Small intestine (tissue), 7 donors: Measurements from ENCODE around the gene GRK5. TPM values are rescaled to one million over a fixed set of nuclear protein-coding genes. Genes with fewer than 3 reads are reported as not detected.

Experiments
- DNase-seq, 2 donors: peaks; one replicate each; pipeline versions ENCODE4 v3.0.0 to v3.0.0-alpha.2; 2013
- FAIRE-seq: peaks from 2 replicates; lab custom pipeline; 2012; peaks lifted over from hg19 to GRCh38; lab: Jason Lieb, UNC
- H3K27ac ChIP-seq, 3 donors: one replicate each; pipeline ENCODE4 v1.5.1; 2013; ENCODE audit warnings: low read length in 2 of 3, mild to moderate bottlenecking in 2 of 3, control low read depth in 1 of 3, inconsistent platforms in 1 of 3, low read depth in 1 of 3, moderate library complexity in 1 of 3
- H3K27me3 ChIP-seq, 3 donors: one replicate each; pipeline ENCODE4 v1.6.1; 2013; ENCODE audit warnings: low read length in 3 of 3, inconsistent platforms in 1 of 3; ENCODE audit not compliant: control insufficient read depth in 3 of 3, insufficient read depth in 3 of 3
- H3K36me3 ChIP-seq, 3 donors: one replicate each; pipeline ENCODE4 v1.6.1; 2013; ENCODE audit warnings: low read length in 3 of 3, inconsistent platforms in 1 of 3, low read depth in 1 of 3, mild to moderate bottlenecking in 1 of 3, moderate library complexity in 1 of 3; ENCODE audit not compliant: control insufficient read depth in 3 of 3, insufficient read depth in 2 of 3
- H3K4me1 ChIP-seq, 3 donors: one replicate each; pipeline ENCODE4 v1.6.1; 2013; ENCODE audit warnings: low read length in 2 of 3, inconsistent platforms in 1 of 3, low read depth in 1 of 3, mild to moderate bottlenecking in 1 of 3, moderate library complexity in 1 of 3; ENCODE audit not compliant: control insufficient read depth in 3 of 3, insufficient read depth in 2 of 3
- H3K4me3 ChIP-seq, 3 donors: one replicate each; pipeline ENCODE4 v1.5.1; 2013; ENCODE audit warnings: low read length in 3 of 3, control low read depth in 1 of 3, inconsistent platforms in 1 of 3, low read depth in 1 of 3, mild to moderate bottlenecking in 1 of 3, moderate library complexity in 1 of 3
- H3K9me3 ChIP-seq, 2 donors: one replicate each; pipeline ENCODE4 v1.6.1; 2013; ENCODE audit warnings: low read depth in 1 of 2, low read length in 1 of 2; ENCODE audit not compliant: control insufficient read depth in 2 of 2, insufficient read depth in 1 of 2
- WGBS, 3 donors: extraction: QIAGEN DNeasy Blood & Tissue Kit; methylation state at CpG; one replicate each; pipeline ENCODE4 v1.1.7; 2013; 5-methylcytosine and 5-hydroxymethylcytosine counted together
- polyA plus RNA-seq, 4 donors: library from polyadenylated mRNA; stranded (reverse) in 3 of 4; unstranded in 1 of 4; fragments of 200-250 nt in 3 of 4; fragments of 120-200 nt in 1 of 4; gene quantifications; one replicate each; pipeline versions ENCODE4 v1.2.1 to v1.2.3, GENCODE V29; 2013
- donor health status: healthy with polysubstance abuse.
- donor health status: control.
- donor health status: control.
- donor health status: Bipolar disorder and iron deficiency.
- donor health status: healthy.

The GRK5 gene
- polyA plus RNA-seq, 4 donors, result 21.6 to 50.5 (median 26.0) TPM

DNA sequence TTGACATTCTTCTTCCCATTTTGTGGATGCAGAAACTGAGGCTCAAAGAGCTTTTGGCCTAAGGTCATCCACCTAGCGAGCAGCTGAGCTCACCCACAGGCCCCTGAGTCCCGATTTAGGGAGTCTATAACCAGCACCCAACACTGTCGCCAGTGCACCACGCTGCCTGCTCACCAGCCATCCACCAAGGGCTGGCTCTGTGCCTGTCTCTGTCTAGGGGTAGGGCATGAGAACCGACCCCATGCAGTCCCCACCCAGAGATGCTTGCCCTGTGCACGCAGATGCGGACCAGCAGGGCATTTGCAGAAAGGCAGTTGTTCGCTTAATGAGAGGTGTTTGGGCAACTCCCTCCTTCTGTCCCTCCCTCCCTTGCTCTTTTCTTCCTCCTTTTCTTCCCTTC lies 97.2 kb downstream of the GRK5 start:
- H3K4me3 ChIP-seq, result no peak overlapping the region
- H3K9me3 ChIP-seq, result no peaks in the 10 kb centered on the region
- peaks cover 0 to 45% (median 3%) of the 10 kb centered on the region in 3 donors for H3K4me1 ChIP-seq
- no peak for DNase-seq
- FAIRE-seq, result no peak
- no peak overlapping the region for H3K27ac ChIP-seq
- no peaks in the 10 kb centered on the region for H3K27me3 ChIP-seq
- 88 to 91% (median 90%) methylated on average over 8 of the region's 8 CpGs for WGBS, 3 donors
- H3K36me3 ChIP-seq, result peaks cover 0 to 31% (median 0%) of the 10 kb centered on the region in 3 donors

DNA sequence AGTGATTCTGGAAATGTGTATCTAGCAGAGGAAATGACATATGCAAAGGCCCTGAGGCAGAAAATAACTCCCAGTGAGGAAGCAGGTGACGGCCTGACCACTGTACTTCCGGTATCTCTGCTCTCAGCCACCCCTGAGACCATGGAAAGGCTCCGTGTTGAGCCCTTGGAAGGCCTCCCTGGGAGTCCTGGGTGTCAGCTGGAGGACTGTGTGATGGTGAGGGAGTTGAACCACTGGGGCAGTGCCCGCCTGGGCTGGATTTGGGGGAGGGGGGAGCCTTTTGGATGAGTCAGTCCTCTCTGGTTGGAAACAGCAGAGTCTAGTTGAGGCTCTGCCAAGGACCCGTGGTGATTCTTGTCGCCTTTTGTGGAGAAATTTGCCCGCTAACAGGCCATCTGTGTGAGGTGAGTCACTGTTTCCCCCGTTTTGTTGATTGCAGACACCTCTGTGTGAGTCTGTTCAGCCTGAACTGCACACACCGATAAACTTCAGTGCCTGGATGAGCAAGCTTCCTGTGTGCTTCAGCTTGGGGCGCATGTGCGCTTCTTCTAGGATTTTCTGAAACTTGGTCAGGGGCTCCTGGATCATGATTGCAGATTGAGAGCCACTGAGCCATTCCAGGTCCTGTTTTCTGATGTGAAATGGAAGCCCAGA lies 98.6 kb downstream of the GRK5 start:
- FAIRE-seq (no peak), DNase-seq (peak in 1 of 2 donors; percentile 51)
- Histone ChIP-seq H3K27me3 (no peaks in the 10 kb centered on the region), H3K4me3 (no peak overlapping the region), H3K27ac (peak overlapping the region; percentile 26 to 88 (median 27)), H3K36me3 (peaks cover 0 to 32% (median 0%) of the 10 kb centered on the region in 3 donors), H3K9me3 (no peaks in the 10 kb centered on the region), H3K4me1 (peaks cover 2 to 49% (median 6%) of the 10 kb centered on the region in 3 donors)
- 42 to 50% (median 48%) methylated on average over 11 of the region's 11 CpGs for WGBS, 3 donors

DNA sequence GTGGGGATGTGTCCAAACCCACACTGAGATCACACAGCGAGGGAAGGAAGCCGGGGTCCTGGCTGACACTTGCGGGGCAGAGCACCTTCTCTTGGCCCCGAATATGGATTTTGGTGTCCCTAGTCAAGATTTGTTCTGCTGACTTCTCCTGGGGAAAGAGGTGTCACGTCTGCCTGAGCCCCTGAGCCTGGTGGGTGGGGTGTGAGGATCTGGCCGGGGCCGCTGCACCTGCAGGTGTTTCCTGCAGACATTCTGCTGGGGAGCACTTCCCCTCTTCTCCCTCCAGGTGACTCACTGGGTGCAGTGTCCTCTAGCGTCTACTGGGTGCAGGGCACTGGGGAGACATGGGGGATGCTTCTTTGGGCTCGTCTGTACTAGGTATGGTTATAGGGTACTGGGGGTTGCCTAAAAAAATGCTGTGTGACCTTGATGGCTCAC lies 99.2 kb downstream of the GRK5 start:
- no peaks in the 10 kb centered on the region for H3K9me3 ChIP-seq
- H3K27ac ChIP-seq, result peak overlapping the region in 2 of 3 donors; percentile 27 to 88
- no peak overlapping the region for H3K4me3 ChIP-seq
- H3K36me3 ChIP-seq, result peaks cover 0 to 30% (median 0%) of the 10 kb centered on the region in 3 donors
- no peaks in the 10 kb centered on the region for H3K27me3 ChIP-seq
- peak; percentile 40 to 56 for DNase-seq
- no peak for FAIRE-seq
- WGBS, 3 donors, result 35 to 43% (median 37%) methylated on average over 9 of the region's 9 CpGs
- H3K4me1 ChIP-seq, result peaks cover 2 to 47% (median 6%) of the 10 kb centered on the region in 3 donors

DNA sequence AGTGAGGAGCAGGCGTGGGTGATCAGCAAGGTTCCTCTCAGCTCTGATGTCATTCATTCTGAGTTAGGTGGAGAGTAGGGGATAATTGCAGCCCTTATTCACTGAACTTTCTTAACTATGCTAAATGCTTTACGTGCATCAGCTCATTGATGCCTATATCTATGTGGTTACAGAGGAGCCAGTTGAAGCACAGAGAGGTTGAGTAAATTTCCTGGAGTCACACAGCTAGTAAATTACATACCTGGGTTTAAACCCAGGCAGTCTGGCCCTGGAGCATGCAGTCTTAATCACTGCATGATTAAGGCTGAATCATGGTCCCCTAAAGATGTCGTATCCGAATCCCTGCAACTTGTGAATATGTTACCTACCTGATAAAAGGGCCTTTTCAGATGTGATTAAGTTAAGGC lies 99.6 kb downstream of the GRK5 start:
- peak overlapping the region in 1 of 3 donors; percentile 88 for H3K27ac ChIP-seq
- H3K36me3 ChIP-seq, result peaks cover 0 to 30% (median 0%) of the 10 kb centered on the region in 3 donors
- no peak overlapping the region for H3K4me3 ChIP-seq
- DNase-seq (no peak), FAIRE-seq (no peak)
- H3K4me1 ChIP-seq, result peaks cover 2 to 42% (median 6%) of the 10 kb centered on the region in 3 donors
- H3K27me3 ChIP-seq, result no peaks in the 10 kb centered on the region
- H3K9me3 ChIP-seq, result no peaks in the 10 kb centered on the region
- 78 to 87% (median 87%) methylated on average over 4 of the region's 4 CpGs for WGBS, 3 donors

DNA sequence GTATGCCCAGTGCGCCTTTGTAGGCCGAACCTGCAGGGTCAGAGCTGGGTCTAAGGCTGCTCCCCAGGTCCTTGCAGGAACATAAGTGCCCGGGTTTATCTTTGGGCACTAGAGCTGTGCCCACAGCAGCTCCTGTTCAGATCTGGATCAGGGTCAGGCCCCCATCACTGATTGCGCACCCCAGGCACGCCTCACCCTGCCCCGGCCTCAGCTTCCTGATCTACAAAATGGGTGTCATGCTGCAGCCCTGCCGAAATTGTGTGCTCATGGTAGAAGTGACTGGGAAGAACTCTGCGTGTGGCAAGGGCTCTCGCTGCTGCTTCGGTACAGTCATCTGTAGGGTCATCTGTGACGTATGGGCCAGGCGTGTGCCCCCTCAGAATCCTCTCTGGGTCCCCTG lies 100.7 kb downstream of the GRK5 start:
- H3K27ac ChIP-seq, result peak overlapping the region in 1 of 3 donors; percentile 18
- no peak overlapping the region for H3K4me3 ChIP-seq
- peaks cover 2 to 31% (median 6%) of the 10 kb centered on the region in 3 donors for H3K4me1 ChIP-seq
- WGBS, 3 donors, result 96 to 97% (median 96%) methylated on average over 12 of the region's 12 CpGs
- peaks cover 0 to 34% (median 0%) of the 10 kb centered on the region in 3 donors for H3K36me3 ChIP-seq
- H3K27me3 ChIP-seq, result no peaks in the 10 kb centered on the region
- FAIRE-seq (no peak), DNase-seq (no peak)
- H3K9me3 ChIP-seq, result no peaks in the 10 kb centered on the region

DNA sequence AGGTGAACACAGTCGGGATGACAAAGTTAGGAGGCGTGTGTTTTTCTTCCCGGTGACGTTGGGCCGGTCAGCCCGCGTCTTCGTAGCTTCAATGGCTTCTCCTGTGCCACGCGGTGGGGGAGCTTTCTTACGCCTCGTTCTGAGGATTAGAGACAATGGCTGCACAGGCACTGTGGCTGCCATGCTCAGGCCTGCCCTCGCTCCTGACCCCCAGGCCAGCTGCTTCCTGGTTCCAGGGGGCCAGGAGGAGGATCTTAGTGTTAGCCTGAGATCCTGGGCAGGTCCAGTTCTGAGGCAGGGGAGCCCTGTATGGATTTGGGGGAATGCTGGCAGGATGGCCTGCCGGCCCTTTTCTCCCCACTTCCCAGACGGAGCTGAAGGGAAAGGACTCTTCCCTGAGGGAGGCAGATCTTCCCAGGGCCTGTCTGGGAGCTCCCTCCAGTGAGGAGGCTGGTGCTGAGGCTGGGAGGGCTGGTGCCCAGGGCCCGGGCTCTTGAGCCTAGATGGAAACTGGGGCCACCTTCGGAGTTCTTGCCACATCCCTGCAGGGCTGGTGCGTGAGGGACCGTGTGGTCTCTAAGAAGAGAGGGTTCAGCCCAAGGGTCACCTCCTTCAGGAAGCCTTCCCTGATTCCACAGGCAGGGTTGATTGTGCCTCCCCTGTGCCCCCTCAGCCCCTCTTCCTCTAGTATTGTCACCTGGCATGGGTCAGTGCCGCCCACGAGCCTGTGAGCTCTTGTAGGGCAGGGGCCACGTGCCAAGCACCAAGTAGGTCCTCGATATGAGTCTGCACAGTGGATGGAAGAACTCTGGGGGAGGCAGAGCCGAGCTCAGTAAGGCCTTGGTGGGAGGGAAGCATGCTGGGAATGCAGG lies 101.4 kb downstream of the GRK5 start:
- no peaks in the 10 kb centered on the region for H3K27me3 ChIP-seq
- DNase-seq, result no peak
- no peak overlapping the region for H3K4me3 ChIP-seq
- H3K36me3 ChIP-seq, result peaks cover 0 to 34% (median 0%) of the 10 kb centered on the region in 3 donors
- H3K9me3 ChIP-seq, result no peaks in the 10 kb centered on the region
- 85 to 88% (median 87%) methylated on average over 24 of the region's 24 CpGs for WGBS, 3 donors
- no peak for FAIRE-seq
- peak overlapping the region in 1 of 3 donors; percentile 33 for H3K27ac ChIP-seq
- H3K4me1 ChIP-seq, result peaks cover 2 to 24% (median 6%) of the 10 kb centered on the region in 3 donors

DNA sequence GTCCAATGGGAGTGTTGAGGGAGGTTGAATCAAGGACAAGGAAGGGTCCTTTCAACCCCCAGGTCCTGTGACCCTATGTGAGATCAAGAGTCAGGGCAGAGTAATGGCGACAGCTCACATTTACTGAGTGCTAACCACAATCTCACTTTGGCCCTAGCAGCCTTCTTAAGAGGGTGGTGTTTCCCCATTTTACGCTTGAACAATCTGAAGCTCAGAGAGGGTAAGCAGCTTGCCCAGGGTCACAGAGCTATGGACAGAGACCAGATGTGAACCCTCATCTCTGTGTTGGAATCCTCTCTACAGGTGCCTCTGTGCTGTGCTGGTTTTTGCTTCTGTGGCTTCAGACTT lies 102.0 kb downstream of the GRK5 start:
- 70 to 97% (median 82%) methylated on average over 2 of the region's 2 CpGs for WGBS, 3 donors
- no peak for FAIRE-seq
- Histone ChIP-seq H3K27ac (peak overlapping the region in 1 of 3 donors; percentile 33), H3K4me3 (no peak overlapping the region), H3K4me1 (peaks cover 2 to 24% (median 6%) of the 10 kb centered on the region in 3 donors), H3K36me3 (peaks cover 0 to 36% (median 0%) of the 10 kb centered on the region in 3 donors), H3K9me3 (no peaks in the 10 kb centered on the region), H3K27me3 (no peaks in the 10 kb centered on the region)
- DNase-seq, result no peak

DNA sequence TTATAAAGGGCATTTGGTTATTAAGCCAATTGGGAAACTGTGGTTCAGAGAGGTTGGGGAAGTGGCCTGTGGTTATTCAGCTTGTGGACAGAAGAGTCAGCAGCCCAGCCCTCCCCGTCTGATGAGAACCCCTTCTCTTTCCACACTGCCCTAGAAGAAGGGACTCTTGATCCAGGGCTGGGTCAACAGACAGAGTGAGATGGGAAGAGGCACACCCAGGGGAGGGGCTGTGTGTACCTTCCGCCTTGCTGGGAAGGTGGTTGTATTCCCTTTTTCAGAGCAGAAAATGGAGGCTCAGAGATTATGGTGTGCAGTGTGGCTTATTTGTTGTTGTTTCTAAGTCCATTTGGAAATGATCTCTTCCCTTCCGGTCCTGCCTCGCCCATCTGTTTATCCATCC lies 103.4 kb downstream of the GRK5 start:
- Histone ChIP-seq H3K9me3 (no peaks in the 10 kb centered on the region), H3K27me3 (no peaks in the 10 kb centered on the region), H3K36me3 (peaks cover 0 to 32% (median 0%) of the 10 kb centered on the region in 3 donors), H3K4me3 (no peak overlapping the region), H3K4me1 (peaks cover 3 to 34% (median 6%) of the 10 kb centered on the region in 3 donors), H3K27ac (peak overlapping the region in 2 of 3 donors; percentile 29 to 54)
- FAIRE-seq, result no peak
- WGBS, 3 donors, result 52 to 65% (median 63%) methylated on average over 4 of the region's 4 CpGs
- DNase-seq, result peak; percentile 57 to 77
